ENCODE results near the gene RTEL1.
"Not testable (repeated sequence)": the region's sequence is repeated elsewhere in the genome, so short reads cannot be mapped to it uniquely, and the experiment has no call there.

RTEL1 gene

DNA sequence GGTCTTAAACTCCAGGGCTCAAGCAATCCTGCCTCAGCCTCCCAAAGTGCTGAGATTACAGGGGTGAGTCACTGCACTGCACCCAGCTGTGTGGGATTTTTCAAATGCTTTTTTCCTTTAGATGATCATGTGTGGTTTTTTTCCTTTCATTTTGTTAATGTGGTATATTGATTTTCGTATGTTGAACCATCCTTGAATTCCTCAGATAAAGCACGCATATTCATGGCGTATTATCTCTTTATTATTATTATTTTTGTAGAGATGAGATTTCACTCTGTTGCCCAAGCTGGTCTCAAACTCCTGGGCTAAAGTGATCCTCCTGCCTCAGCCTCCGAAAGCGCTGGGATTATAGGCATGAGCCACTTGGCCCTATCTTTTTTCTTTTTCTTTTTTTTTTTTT is 56.7 kb downstream of the RTEL1 start:
- Histone ChIP-seq H4K20me1 (ENCODE audit: insufficient read depth, low read length) (peaks cover 7% of the 10 kb centered on the region; the same call in 1 of the 2 replicates), H3K27ac (ENCODE audit: low read length) (no peak overlapping the region), H2AFZ (ENCODE audit: low read depth, low read length) (no peak overlapping the region), H3K4me2 (ENCODE audit: insufficient read depth, low read length) (no peak overlapping the region), H3K4me1 (ENCODE audit: insufficient read depth, low read length) (peaks cover 14% of the 10 kb centered on the region), H3K4me3 (ENCODE audit: low read depth in 1 of 2, low read length in 2 of 2) (no peak overlapping the region), H3K36me3 (ENCODE audit: insufficient read depth, low read length) (peaks cover 93% of the 10 kb centered on the region), H3K27me3 (ENCODE audit: insufficient read depth, low read length, poor library complexity) (no peaks in the 10 kb centered on the region), H3K9ac (ENCODE audit: low read depth, low read length) (no peak overlapping the region), H3K79me2 (ENCODE audit: insufficient read depth, low read length) (peaks cover 95% of the 10 kb centered on the region), H3K9me3 (ENCODE audit: insufficient read depth, low read length, severe bottlenecking) (peaks cover 8% of the 10 kb centered on the region)
- ATAC-seq (ENCODE audit: insufficient read depth, low read depth) (no peak), DNase-seq (no peak)
- TF ChIP-seq EZH2 (IDR thresholded peaks at IDR 0.05; ENCODE audit: borderline replicate concordance, low read depth, low read length, severe bottlenecking) (no peak), CTCF (IDR thresholded peaks at IDR 0.05; ENCODE audit: borderline replicate concordance, extremely low read depth, low read length, poor library complexity, severe bottlenecking) (no peak)

DNA sequence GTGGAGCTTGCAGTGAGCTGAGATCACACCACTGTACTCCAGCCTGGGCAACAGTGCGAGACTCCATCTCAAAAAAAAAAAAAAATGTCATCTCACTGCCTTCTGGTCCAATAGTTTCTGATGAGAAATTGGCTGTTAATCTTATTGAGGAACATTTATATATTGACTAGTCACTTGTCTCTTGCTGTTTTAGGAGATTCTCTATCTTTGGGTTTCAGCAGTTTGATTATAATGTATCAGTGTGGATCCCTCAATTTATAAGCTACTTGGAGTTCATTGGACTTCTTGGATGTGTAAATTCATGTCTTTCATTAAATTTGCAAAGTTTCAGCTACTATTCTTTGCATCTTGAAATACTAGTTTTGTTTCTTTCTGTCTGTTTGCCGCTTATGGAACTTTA is 60.9 kb downstream of the RTEL1 start:
- ATAC-seq (ENCODE audit: insufficient read depth, low read depth) = no peak
- no peaks in the 10 kb centered on the region for H3K4me1 ChIP-seq (ENCODE audit: insufficient read depth, low read length)

GRCh38 chr20:63722967-63723622 is 65.0 kb downstream of the RTEL1 start:
- Histone ChIP-seq H3K4me1 (ENCODE audit: insufficient read depth, low read length) (peaks cover 17% of the 10 kb centered on the region), H3K9me3 (ENCODE audit: insufficient read depth, low read length, severe bottlenecking) (peaks cover 17% of the 10 kb centered on the region), H3K36me3 (ENCODE audit: insufficient read depth, low read length) (peaks cover 73% of the 10 kb centered on the region), H3K79me2 (ENCODE audit: insufficient read depth, low read length) (peaks cover 78% of the 10 kb centered on the region)
- not testable (repeated sequence) for H3K9ac ChIP-seq (ENCODE audit: low read depth, low read length); DNase-seq; H4K20me1 ChIP-seq (ENCODE audit: insufficient read depth, low read length); ATAC-seq (ENCODE audit: insufficient read depth, low read depth); H3K4me3 ChIP-seq (ENCODE audit: low read depth in 1 of 2, low read length in 2 of 2); H2AFZ ChIP-seq (ENCODE audit: low read depth, low read length); H3K27ac ChIP-seq (ENCODE audit: low read length); H3K27me3 ChIP-seq (ENCODE audit: insufficient read depth, low read length, poor library complexity); H3K4me2 ChIP-seq (ENCODE audit: insufficient read depth, low read length)

More for the DNA sequence above, 60.9 kb downstream of the RTEL1 start:
- Histone ChIP-seq H3K27ac (ENCODE audit: low read length) (no peak overlapping the region), H3K79me2 (ENCODE audit: insufficient read depth, low read length) (peaks cover 81% of the 10 kb centered on the region), H3K36me3 (ENCODE audit: insufficient read depth, low read length) (peaks cover 86% of the 10 kb centered on the region), H3K9ac (ENCODE audit: low read depth, low read length) (no peak overlapping the region), H2AFZ (ENCODE audit: low read depth, low read length) (no peak overlapping the region), H3K27me3 (ENCODE audit: insufficient read depth, low read length, poor library complexity) (no peaks in the 10 kb centered on the region), H4K20me1 (ENCODE audit: insufficient read depth, low read length) (peaks cover 14% of the 10 kb centered on the region; the same call in 1 of the 2 replicates), H3K9me3 (ENCODE audit: insufficient read depth, low read length, severe bottlenecking) (peaks cover 10% of the 10 kb centered on the region), H3K4me2 (ENCODE audit: insufficient read depth, low read length) (no peak overlapping the region), H3K4me3 (ENCODE audit: low read depth in 1 of 2, low read length in 2 of 2) (no peak overlapping the region)
- TF ChIP-seq EZH2 (IDR thresholded peaks at IDR 0.05; ENCODE audit: borderline replicate concordance, low read depth, low read length, severe bottlenecking) (no peak), CTCF (IDR thresholded peaks at IDR 0.05; ENCODE audit: borderline replicate concordance, extremely low read depth, low read length, poor library complexity, severe bottlenecking) (no peak)
- DNase-seq = no peak

DNA sequence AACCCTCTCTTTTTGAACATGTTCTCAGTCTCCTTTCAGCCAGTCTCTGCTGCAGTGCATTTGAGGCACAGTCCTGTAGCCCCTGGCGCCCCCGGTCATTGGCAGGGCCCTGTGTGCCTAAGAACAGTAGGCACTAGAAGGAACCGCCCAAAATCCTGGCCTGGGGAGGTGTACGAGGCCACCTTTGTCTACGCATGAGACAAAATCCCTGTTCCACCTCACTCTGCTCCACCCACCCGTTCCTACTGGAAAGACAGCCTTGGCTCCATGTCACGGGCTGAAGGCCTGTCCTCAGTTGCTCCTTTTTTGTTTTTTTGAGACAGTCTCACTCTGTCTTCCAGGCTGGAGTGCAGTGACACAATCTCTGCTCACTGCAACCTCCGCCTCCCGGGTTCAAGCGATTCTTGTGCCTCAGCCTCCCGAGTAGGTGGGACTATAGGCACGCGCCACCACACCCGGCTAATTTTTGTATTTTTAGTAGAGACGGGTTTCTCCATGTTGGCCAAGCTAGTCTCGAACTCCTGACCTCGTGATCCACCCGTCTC is 72.1 kb downstream of the RTEL1 start:
- not testable (repeated sequence) for ATAC-seq (ENCODE audit: insufficient read depth, low read depth); H3K4me2 ChIP-seq (ENCODE audit: insufficient read depth, low read length); H3K9me3 ChIP-seq (ENCODE audit: insufficient read depth, low read length, severe bottlenecking); H3K4me3 ChIP-seq (ENCODE audit: low read depth in 1 of 2, low read length in 2 of 2); H2AFZ ChIP-seq (ENCODE audit: low read depth, low read length); DNase-seq; H3K27me3 ChIP-seq (ENCODE audit: insufficient read depth, low read length, poor library complexity)
- H3K4me1 ChIP-seq (ENCODE audit: insufficient read depth, low read length) = peaks cover 53% of the 10 kb centered on the region
- H3K79me2 ChIP-seq (ENCODE audit: insufficient read depth, low read length) = peaks cover 75% of the 10 kb centered on the region
- H3K9ac ChIP-seq (ENCODE audit: low read depth, low read length) = peak overlapping the region; percentile 26; the same call in 1 of the 2 replicates
- peak overlapping the region; percentile 84 for H3K27ac ChIP-seq (ENCODE audit: low read length)
- H4K20me1 ChIP-seq (ENCODE audit: insufficient read depth, low read length) = peaks cover 44% of the 10 kb centered on the region
- peaks cover 72% of the 10 kb centered on the region for H3K36me3 ChIP-seq (ENCODE audit: insufficient read depth, low read length)

Data from DND-41 (cell line).